GM19467 (cell line): ENCODE results near the gene P2RY8.
"Not testable (repeated sequence)": the region's sequence is repeated elsewhere in the genome, so short reads cannot be mapped to it uniquely, and the experiment has no call there.

Experiments used
- ATAC-seq: cut with Tn5 transposase; IDR thresholded peaks from one replicate; pipeline ENCODE4 v1.9.1; 2021; ENCODE audit warnings: mild to moderate bottlenecking, moderate library complexity; ENCODE audit not compliant: unreplicated experiment

P2RY8 gene

DNA sequence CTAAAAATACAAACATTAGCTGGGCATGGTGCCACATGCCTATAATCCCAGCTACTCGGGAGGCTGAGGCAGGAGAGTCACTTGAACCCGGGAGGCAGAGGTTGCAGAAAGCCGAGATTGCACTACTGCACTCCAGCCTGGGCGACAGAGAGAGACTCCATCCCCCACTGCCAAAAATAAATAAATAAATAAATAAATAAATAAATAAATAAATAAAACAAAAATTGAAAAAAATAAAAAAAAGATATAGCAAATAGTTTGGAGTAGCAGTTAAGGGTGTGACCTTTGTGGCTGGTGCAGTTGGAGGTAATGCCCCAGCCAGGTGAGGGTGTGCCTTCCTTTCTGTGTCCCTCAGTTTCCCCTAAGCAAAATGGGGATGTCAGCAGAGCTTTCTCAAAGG, 14.1 kb downstream of the P2RY8 start:
- ATAC-seq = not testable (repeated sequence)

DNA sequence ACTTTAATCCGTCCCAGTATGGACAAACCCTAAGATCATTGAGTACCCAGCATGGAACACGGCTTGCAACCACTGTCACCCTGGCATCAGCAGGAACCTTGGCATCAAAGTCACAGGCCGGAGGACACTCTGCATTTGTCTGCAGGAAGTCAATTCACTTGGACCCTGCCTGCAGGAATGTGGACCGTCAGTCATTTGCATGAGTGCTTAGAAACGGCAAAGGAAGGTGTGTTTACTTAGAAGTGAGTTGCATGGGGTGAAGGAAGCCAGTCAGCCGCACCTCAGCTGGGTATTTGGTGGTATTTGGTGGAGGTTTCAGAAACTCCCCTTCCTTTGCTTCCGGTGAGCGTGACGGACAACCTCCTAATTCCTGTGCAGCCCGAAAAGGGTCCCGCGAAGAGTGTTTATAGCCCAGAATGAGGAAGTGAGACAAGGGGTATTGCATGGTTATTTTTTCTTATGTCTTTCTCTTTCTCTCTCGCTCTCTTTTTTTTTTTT, 15.5 kb downstream of the P2RY8 start:
- peak; percentile 92 for ATAC-seq

DNA sequence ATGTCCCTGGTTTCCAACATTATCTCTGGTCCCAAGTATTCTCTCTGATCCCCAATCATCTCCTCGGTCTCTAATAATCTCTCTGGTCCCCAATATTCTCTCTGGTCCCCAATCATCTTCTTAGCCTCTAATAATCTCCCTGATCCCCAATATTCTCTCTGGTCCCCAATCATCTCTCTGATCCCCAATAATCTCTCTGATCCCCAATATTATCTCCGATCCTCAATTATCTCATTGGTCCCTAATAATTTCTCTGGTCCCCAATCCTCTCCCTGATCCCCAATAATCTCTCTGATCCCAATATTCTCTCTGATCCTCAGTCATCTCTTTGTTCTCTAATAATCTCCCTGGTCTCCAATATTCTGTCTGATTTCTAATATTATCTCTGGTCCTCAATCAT, 16.6 kb downstream of the P2RY8 start:
- no peak for ATAC-seq

DNA sequence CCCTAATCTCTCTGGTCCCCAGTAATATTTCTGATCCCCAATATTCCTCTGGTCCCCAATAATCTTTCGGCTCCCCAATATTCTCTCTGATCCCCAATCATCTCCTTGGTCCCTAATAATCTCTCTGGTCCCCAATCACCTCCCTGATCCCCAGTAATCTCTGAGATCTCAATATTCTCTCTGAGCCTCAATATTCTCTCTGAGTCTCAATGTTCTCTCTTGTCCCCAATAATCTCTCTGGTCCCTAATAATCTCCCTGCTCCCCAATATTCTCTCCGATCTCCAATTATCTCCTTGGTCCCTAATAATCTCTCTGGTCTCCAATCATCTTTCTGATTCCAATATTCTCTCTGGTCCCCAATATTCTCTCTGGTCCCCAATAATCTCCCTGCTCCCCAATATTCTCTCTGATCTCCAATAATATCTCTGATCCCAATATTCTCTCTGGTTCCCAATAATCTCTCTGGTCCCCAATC, 17.9 kb downstream of the P2RY8 start:
- ATAC-seq = no peak

DNA sequence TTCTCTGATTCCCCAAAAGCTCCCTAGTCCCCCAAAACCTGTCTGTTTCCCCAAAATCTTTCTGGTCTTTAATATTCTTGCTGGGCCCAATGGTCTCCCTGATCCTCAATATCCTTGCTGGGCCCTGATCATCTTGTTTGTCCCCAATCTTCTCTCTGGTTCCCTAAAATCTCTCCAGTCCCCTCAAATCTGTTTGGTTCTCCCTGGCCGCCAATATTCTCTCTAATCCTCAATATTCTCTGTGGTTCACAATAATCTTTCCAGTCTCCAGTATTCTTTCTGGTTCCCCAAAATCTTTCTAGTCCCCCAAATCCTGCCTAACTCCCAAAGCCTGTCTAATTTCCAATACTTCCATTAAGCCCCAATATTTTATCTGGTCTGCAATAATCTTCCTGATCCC, 18.5 kb downstream of the P2RY8 start:
- no peak for ATAC-seq

DNA sequence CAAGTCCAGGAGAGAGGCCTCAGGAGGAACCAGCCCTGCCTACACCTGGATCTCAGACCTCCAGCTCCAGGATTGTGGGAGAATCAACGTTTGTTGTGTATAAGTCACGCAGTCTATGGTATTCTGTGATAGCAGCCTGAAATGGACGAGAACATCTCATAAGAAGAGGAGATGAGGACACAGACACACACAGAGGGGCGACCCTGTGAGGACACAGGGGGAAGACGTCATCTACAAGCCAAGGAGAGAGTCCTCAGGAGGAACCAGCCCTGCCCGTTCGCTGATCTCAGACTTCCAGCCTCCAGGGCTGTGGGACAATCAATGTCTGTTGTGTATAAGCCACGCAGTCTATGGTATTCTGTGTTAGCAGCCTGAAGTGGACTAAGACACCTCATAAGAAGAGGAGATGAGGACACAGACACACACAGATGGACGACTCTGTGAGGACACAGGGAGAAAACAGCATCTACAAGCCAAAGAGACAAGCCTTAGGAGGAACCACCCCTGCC, 20.3 kb downstream of the P2RY8 start:
- ATAC-seq = no peak

DNA sequence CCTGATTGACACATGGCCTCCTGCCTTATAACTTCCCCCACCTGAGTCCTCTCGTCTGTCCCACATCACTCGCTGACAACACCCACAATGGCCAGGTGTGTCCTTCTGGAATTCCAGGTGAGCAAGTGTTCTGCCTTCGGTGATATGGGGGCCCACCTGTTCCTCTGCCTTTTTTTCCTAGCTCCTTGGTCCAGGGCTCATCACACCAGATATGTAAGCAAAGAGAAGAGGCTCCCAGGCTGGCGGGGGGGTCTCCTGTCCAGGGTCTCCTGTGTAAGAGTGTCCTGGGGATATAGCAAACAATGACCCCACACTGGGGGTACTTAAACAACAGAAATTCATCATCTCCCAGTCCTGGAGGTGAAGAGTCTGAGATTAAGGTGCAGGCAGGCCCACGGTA, 25.2 kb downstream of the P2RY8 start:
- no peak for ATAC-seq

DNA sequence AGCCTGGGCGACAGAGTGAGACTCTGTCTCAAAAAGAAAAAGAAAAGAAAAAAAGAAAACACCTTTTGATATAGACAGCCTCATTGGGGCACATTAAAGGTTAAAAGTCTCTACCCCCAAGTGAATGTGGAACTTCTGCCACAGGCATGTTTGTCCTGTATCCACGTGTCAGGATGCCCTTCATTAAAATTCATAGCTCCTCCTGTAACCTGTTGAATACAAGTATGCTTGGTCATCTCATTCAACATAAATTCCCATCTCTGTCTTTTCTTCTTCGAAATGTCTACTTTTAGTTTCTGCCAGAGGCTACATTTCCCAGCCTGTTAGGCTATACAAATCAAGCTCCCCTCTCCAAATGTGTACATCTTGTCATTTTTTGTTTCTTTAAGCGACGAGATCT, 25.8 kb downstream of the P2RY8 start:
- no peak for ATAC-seq

DNA sequence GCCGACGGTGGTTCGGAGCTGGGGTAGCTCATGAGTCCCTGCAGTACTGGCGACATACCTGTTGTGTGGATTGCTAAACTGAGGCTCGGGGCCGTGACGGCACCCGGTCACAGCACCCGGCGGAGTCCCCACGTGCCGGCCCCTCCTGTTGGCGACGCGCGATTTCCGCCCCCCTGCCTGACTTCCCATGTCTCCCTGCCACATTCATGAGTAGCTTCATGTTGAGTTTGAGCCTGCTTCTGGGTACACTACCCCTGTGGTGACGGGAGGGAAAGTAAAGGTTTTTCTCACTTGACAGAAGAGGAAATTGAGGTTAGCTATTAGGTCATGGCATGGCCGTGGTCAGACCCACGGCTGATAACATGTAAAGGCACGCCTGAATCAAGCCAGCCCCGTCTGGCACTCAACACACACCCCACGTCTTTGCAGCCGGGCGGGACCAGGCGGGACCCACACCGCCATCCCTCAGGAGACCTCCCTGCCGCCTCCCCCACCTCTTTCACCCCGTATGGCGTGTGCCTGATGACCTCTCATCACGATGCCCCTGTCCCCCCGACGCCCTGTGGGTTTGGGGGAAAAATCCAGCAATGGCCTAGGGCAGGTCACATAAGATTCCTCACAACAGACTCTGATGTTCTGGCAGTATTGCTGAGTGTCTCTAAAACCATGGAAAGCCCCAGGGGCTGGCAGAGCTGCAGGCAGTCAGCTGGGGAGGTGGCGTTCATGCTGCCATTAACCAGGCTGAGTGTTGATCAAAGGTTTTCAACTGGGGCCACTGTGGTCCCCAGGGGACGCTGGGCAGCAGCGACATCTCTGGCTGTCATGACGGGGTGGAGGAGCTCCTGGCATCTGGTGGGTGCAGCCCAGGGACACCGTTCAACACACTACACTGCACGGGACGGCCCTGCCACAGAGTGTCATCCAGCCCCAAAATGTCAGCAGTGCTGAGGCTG, 29.2 kb downstream of the P2RY8 start:
- peak; percentile 62 for ATAC-seq

DNA sequence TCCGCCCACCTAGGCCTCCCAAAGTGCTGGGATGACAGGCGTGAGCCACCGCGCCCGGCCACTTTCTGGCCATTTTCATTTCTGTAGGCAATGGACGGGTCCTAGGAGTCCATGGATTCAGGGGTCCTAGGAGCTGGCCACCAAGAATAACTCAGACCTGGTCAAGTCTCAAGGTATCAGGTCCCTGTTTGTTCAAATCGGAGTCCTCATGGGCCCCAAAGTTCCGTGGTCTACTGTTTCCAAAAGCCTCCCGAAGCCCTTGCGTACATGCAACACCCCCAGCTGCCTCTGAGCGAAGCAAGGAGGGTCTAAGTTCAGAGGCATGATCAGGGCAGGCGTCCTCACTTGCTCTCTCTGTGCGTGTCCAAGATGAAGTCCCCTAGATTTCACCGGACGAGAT, 30.1 kb downstream of the P2RY8 start:
- ATAC-seq = no peak

DNA sequence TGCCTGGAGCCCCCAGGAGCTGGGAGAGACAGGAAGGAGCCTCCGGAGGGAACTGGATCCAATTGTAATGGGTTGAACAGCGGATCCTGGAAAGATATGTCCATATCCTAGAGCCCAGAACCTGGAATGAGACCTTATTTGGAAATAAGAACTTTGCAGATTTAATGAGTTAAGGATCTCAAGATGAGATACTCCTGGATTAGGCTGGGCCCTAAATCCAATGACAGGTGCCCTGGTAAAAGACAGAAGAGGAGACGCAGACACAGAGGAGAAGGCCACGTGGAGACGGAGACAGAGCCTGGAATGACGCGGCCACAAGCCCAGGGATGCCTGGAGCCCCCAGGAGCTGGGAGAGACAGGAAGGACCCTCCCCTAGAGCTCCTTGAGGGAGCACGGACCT, 34.1 kb downstream of the P2RY8 start:
- no peak for ATAC-seq

DNA sequence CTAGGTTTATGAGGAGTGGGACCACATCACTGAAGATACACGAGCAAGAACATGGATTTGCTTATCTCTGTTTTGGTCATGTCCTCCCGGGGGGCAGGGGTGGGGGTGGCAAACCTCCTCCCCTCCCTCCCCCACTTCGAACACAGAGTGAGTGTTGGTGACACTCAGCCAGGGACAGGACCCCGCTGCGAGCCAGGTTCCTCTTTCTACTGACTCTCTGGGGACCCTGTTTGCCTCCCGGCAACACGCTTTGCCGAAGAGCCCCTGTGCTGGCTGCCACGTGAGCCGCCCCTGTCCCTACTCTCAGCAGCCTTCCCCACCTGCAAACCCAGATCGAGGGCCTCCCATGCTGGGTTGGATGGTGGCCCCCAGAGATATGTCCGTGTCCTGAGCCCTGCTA, 34.7 kb downstream of the P2RY8 start:
- ATAC-seq = no peak

DNA sequence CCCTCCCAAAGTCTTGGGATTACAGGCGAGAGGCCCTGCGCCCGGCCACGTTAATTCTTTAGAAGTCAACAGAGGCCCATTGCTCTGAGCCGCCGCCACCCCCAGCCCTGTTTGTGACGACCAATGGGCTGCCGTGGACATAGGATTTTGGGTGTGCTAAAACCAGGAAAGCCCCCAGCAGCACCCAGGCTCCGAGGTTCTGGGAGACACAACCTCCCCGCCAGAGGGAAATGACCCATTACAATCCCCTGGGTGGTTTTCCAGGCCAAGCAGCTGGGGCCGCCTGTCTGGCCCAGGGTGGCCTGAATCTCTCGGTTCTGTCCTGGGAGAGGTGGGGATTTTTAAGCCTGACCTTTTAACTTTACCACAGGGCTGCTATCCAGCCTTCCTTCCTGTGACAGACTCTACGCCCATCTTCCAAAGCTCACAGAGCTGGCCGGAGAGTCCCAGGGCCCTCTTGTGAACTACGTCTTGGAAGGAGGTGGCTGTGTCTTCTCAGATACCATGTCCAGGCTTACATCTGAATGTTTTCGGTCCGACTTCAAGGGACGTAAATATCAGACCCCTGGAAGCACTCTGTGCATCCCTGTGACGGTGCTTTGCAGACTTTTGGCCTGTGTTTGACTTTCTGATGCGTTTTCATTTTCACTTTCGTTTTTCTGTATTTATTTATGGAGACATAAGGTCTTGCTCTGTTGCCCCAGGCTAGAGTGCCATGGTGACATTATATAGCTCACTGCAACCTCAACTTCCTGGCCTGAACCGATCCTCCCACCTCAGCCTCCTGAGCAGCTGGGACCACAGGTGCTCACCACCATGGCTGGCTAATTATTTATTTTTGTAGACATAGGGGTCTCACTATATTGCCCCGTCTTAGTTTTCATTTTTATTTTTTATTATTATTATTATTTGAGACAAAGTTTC, 36.0 kb downstream of the P2RY8 start:
- peak; percentile 65 for ATAC-seq

DNA sequence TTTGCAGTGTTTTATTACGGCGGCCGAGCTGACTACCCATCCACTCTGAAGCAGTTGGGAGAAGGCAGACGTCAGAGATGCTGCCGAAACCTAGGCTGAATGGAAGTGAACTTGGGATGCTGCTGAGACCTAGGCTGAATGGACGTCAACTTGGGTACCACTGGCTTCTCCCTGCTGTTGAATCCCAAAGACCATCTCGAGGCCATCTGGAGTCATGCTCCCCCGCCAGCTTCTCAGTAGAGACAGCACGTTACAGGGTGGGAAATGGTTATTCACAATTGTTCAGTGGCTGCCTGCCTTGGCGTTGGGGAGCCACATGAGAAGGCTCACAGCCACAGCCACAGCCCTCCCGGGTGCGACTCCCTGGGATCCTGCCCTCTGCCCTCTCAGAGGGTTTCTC, 40.9 kb downstream of the P2RY8 start:
- no peak for ATAC-seq

DNA sequence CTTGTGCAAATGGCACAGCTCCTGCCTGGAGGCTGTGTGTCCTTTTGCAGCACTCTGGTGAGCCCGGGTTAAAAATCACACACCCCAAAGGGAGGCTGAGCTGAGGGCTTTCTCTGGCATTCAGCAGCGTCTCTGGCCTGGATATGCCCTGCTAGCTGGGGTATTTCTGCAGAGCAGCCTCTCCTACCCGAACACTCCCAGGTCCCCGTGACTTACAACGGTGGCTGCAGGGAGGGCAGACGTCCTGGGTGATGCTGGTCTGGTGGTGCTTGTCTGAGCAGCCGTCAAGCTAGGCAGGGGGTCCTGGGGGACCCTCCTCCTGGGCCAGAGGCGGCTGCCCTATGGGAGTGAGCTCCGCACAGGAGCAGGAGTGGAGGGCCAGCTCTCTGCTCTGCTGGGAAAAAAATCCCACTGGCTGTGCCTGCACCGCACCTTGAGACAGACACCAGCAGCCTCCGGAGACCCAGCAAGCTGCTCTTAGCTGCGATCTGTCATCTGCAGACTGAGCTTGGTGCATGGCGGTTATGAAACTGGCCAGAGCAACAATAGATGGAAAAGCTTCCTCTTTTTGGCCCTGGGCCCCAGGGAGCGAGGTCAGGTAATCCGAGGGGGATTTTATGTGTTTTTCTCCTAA, 43.0 kb downstream of the P2RY8 start:
- ATAC-seq = peak; percentile 45

DNA sequence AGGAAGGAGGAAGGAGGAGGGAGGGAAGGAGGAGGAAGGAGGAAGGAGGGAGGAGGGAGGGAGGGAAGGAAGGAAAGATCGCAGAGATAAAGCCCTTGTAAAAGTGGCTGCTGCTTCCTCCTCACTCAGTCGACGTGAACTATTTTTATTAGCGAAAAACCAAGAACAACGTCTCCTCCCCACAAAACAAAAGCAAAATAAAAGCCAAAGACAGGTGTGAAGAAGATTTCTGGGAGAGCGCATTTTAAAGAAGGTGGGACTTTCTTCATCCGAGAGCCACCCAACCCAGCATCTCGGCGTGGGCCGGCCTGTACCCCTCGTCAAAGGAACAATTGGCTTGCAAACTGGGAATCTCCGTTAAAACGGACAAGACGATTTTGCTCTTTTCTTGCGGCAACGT, 43.6 kb downstream of the P2RY8 start:
- ATAC-seq = peak; percentile 1

DNA sequence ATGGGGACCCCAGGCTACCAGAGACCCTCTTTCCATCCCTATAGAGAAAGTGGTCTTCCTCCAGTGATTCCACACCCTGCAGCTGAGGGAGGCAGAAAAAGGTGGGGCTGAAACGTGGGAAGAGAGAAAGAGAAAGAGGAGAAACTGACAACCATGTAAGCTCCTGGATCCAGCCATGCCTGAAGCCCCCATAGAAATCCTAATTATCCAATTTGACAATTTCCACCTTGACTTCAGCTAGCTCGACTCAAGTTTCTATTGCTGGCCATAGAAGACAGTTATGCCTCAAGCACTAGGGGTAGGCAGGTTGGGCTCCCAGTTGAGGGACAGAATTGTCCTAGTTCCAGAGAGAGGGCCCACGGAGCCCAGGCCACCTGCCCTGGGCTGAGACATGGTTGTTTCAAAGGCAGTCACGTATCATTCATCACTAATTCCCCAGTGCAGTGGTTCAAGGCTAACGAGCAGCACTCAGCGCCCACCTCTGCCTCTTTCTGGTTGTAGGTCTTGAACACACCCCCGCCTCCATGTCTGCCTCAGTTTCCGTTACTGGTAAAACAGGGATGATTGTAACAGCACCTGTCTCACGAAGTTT, 44.5 kb downstream of the P2RY8 start:
- ATAC-seq = no peak

DNA sequence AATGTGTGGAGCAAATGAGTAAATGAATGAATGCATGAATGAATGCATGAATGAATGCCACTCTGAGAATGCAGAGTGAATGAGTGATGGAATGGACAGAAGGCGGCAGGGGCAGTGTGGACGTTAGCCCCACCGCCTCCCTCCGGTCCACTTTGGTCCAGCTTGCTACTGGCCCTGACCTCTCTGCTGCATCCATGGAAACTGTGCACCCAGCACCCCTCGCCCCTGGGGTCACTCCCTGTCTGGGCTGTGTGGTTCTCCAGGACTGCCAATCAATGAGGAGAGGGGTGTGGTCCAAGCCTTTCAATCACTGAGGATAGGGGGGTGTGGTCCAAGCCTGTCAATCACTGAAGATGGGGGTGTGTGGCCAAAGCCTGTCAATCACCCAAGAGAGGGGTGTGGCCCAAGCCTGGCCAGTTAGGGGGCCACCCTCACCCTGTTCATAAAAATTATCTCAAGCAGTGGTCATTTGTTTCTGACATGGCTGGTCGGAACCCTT, 45.1 kb downstream of the P2RY8 start:
- ATAC-seq = peak; percentile 60

DNA sequence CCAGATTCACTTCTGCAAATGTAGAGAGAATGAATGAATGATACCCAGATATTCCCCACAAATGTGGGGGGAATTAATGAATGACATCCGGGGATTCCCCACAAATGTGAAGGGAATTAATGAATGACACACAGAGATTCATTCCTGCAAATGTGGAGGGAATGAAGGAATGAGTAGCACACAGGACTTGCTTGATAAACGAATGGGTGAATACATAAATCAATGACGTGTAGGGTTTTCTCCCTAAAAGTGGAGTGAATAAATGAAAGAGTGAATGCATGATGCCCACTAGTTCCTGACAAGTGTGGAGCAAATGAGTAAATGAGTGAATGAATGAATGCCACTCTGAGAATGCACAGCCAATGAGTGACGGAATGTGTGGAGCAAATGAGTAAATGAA, 45.7 kb downstream of the P2RY8 start:
- not testable (repeated sequence) for ATAC-seq

DNA sequence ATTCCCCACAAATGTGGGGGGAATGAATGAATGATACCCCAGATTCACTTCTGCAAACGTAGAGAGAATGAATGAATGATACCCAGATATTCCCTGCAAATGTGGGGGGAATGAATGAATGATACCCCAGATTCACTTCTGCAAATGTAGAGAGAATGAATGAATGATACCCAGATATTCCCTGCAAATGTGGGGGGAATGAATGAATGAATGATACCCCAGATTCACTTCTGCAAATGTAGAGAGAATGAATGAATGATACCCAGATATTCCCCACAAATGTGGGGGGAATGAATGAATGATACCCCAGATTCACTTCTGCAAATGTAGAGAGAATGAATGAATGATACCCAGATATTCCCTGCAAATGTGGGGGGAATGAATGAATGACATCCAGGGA, 46.3 kb downstream of the P2RY8 start:
- ATAC-seq = not testable (repeated sequence)
